PC-3 (cell line): ENCODE measurements around the gene LINGO4.

ENCODE experiments used
- CTCF ChIP-seq: fragments of 300-600 bp; sonication (generic); conservative IDR thresholded peaks from 2 replicates; pipeline ENCODE4 v1.5.1; 2017; ENCODE audit warnings: antibody characterized with exemption, low read depth, mild to moderate bottlenecking, low read length
- EZH2 ChIP-seq: fragments of 300-600 bp; sonication (generic); IDR thresholded peaks from one replicate; pipeline ENCODE4 v1.6.1; 2017; ENCODE audit warnings: antibody characterized with exemption, mild to moderate bottlenecking, low read length; ENCODE audit not compliant: unreplicated experiment

GRCh38 chr1:151801310-151801820, 3.9 kb downstream of the LINGO4 start:
- TF ChIP-seq CTCF (no peak), EZH2 (no peak)
